Transverse colon (tissue), 4 donors: ENCODE data around the gene NPTXR.

Experiments
- POLR2A ChIP-seq: fragments of 450-650 bp; IDR thresholded peaks from one replicate; pipeline ENCODE4 v1.6.1; 2016; ENCODE audit warnings: antibody characterized with exemption, mild to moderate bottlenecking, moderate library complexity
- POLR2AphosphoS5 ChIP-seq, 3 donors: sonication (generic); formaldehyde crosslinking; IDR thresholded peaks; one replicate each; pipeline ENCODE4 v1.6.1; 2016; ENCODE audit warnings: antibody characterized with exemption in 3 of 3
- TF ChIP-seq, protein P1 (sequence below), 5 experiments: fragments of 200-600 bp in 3 of 5; fragments of 450-650 bp in 2 of 5; sonication (generic) in 3 of 5; IDR thresholded peaks; 1 replicate in 2 of 5; 2 replicates in 3 of 5; pipeline ENCODE4 v1.5.1; 2016 to 2017; ENCODE audit warnings: antibody characterized with exemption in 5 of 5, inconsistent platforms in 3 of 5, mild to moderate bottlenecking in 2 of 5, moderate library complexity in 1 of 5

DNA sequence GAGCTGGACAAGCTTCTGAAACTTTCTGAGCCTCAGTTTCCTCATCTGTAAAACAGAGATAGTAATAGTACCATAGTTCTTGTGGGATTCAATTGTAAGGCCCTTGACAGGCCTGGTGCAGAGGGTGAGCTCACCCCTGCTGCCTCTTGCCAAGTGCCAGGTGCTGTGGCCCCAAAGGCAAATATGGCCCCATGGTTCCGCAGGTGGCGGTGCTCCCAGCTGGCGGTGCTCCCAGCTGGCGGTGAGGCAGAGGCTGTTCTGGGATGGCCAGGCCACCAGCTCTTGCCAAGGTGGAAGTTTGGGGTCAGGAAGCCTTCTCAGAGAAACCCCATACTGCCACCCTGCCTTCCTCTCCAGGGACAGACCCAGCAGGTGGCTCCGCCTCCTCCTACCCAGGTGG lies 8.8 kb downstream of the NPTXR start:
- TF ChIP-seq POLR2A (no peak), POLR2AphosphoS5 (IDR thresholded peaks at IDR 0.05) (no peak)
- TF ChIP-seq, protein P1, sequence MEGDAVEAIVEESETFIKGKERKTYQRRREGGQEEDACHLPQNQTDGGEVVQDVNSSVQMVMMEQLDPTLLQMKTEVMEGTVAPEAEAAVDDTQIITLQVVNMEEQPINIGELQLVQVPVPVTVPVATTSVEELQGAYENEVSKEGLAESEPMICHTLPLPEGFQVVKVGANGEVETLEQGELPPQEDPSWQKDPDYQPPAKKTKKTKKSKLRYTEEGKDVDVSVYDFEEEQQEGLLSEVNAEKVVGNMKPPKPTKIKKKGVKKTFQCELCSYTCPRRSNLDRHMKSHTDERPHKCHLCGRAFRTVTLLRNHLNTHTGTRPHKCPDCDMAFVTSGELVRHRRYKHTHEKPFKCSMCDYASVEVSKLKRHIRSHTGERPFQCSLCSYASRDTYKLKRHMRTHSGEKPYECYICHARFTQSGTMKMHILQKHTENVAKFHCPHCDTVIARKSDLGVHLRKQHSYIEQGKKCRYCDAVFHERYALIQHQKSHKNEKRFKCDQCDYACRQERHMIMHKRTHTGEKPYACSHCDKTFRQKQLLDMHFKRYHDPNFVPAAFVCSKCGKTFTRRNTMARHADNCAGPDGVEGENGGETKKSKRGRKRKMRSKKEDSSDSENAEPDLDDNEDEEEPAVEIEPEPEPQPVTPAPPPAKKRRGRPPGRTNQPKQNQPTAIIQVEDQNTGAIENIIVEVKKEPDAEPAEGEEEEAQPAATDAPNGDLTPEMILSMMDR (IDR thresholded peaks at IDR 0.05), result no peak
